HG03064 (cell line): ENCODE results near the gene TRIM31.
"Not testable (repeated sequence)": the region's sequence is repeated elsewhere in the genome, so short reads cannot be mapped to it uniquely, and the experiment has no call there.

Experiments
- ATAC-seq: cut with Tn5 transposase; IDR thresholded peaks from one replicate; pipeline ENCODE4 v1.9.1; 2021; ENCODE audit warnings: low read depth; ENCODE audit not compliant: unreplicated experiment

TRIM31 gene

DNA sequence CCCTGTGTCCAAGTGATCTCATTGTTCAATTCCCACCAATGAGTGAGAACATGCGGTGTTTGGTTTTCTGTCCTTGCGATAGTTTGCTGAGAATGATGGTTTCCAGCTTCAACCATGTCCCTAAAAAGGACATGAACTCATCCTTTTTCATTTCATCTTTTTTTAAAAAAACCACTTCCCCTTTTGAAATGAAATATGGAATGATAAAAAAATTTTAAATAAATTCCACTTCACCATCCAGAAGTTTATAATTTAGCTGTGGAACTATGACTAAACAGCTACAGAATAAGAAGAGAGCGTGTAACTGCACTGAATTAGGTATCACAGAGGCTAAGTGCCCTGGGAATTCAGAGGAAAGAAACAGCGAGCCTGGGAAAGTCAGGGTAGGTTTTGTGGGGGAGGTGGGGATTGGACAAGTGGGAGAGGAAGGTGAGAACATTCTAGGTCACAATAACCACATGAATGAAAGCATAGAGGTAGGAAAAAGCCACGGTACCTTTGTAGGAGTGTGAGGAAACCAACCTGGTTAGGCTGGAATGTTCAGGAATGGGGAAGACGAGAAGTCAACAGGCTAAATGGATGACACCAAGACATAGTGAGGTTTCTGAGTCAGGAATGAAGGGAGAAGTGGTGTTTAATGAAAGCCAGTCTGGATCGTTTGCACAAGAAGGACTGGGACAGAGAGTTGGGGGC is 37.1 kb upstream of the TRIM31 start:
- ATAC-seq: no peak

DNA sequence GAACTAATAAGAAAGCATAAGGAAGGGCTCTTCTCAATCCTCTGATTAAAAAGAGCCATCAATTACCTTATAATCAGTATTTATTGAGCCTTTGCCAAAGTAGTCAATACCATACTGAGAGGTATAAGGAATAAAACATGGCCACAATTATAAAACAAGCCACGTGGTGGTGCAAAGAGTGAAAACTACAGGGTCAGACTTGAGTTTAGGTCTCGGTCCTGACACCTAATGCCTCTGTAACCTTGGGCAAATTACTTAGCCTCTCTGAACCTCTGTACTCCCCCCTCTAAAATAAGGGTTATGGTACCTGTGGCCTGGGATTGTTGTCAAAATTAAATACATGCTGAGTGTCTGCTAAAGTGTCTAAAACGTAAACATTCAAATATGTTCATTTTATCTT is 36.3 kb upstream of the TRIM31 start:
- no peak for ATAC-seq

DNA sequence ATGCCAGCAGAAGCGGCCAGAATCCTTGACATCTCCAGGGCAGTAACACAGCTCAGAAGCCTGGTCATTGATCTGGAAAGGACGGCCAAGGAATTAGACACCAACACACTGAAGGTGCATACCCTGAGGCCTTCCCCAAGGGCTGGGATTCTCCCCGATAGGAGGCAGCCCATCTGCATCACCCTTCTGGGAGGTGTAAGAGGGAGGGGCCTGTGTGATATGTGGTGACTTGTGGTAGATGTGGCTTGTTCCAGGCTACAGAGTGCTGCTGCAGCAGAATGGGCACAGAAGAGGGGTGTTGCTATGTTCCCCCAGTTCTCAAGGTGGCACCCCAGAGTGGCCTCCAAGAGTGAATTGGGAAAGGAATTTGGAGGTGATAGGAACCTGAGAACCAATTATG is 34.2 kb upstream of the TRIM31 start:
- no peak for ATAC-seq

DNA sequence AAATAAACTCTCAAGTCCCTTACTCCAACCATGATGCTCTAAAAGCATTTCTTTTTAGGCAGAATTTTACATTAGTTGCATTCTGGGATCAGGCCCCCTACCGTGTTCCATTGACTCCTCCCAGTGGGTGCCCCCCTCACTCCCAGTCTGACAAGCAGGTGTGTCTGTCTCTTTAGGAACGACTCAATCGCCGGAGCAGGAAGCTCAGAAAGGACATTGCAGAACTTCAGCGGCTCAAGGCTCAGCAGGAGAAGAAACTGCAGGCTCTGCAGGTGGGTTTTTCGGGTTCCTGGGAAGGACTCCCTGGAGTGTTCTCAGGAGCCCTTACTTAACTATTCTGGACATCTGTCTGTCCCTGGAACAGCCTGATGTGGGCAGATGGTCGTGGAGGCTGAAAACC is 32.9 kb upstream of the TRIM31 start:
- ATAC-seq: no peak

DNA sequence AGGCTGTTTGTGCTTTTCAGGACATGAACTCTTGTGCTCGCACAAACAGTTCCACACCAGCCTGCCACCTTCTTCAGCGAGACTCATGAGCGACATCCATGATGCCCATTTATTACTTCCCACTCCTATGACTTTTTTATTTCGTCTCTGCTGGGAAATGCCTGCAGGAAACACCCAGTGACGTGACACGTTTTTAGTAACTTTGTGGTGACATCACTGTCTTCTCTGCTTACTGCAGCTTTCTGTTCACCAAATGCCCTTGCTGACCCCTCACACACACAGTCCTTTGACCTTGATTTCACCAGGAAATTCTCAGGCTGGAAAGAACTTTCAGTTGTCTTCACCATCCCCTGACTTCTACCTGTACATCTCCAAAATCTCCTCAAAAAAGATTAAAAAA is 31.9 kb upstream of the TRIM31 start:
- ATAC-seq: no peak

DNA sequence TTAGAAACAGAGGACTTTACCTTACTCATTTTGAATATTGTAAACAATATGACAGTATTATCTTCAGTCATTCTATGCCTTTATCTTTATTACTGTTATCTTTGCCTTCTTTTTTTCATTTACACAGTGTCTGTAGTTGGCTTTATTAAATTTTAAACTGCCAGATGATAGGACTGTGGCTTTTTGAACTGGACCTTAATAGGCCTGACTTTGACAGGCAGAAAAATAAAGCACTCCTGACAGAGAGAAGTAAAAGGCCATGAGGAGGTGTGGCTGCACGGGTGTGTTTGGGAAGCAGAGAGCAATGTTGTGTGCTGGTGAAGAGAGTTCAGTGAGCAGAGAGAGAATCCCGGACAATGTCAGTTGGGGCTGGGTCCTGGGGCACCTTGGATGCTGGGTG is 30.9 kb upstream of the TRIM31 start:
- ATAC-seq: no peak

DNA sequence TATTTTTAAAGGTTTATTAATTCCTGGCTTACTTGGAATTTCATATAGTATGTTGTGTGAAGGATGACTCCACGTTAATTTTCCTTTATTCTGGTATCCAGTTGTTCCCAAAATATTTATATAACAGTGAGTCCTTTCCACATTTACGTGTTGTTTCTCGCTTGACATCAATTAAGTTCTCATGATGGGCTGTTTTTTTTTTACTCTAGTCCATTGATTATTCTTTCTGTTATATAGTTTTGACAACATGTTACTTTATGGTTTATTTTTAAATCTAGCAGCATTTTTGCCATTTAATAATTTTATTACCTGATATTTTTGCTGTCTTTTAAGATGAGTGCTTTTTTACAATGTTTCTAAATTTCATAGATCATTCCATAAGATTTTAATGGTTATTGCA is 29.8 kb upstream of the TRIM31 start:
- no peak for ATAC-seq

DNA sequence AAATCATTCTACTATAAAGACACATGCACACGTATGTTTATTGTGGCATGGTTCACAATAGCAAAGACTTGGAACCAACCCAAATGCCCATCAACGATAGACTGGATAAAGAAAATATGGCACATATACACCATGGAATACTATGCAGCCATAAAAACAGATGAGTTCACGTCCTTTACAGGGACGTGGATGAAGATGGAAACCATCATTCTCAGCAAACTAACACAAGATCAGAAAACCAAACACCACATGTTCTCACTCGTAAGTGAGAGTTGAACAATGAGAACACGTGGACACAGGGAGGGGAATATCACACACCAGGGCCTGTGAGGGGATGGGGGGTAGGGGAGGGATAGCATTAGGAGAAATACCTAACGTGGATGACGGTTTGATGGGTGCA is 27.4 kb upstream of the TRIM31 start:
- not testable (repeated sequence) for ATAC-seq

DNA sequence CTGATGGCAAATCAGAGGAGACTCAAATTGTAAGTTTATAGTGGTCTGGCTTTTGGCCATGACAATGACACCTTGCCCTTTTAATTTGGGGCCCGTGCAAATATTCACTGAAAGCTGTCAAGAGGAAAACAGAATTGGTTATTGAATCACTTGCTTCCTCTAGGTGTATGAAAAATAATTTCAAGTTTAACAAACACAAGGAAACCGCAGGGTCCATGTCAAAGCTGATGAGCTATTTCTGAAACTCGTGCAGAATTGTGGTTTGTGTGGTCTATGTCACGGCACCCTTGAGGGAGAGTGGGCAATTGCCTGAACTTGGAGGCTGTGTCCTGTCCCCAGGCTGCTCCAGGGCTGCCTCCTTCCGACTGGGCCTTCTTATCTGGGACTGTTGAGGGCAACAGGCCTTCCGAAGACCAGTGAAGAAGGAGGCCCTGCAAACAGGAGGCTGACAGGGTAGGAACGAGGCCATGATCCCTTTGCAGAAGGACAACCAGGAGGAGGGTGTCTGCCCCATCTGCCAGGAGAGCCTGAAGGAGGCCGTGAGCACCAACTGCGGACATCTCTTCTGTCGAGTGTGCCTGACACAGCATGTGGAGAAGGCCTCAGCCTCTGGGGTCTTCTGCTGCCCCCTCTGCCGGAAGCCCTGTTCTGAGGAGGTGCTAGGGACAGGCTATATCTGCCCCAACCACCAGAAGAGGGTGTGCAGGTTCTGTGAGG is 23.8 kb upstream of the TRIM31 start:
- no peak for ATAC-seq

DNA sequence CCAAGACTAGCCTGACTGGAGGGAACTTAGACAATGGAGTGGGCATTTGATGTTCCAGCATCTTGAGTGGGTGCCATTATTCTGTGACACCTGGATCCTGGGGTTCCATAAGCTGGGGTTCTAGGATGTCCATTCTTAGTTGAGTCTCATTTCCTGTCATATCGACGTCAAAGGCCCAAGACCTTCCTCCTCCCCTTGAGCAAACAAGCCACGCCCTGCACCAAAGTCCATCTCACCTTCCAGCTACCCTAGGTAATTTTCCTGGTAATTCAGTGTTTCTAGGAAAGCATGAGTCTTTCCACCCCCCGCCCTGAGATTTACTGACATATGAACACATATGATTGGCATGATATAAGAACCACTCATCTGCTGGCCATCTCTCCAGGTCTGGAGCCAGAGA is 22.9 kb upstream of the TRIM31 start, which contains the start of gene TRIM40:
Gene TRIM40 (plus strand): TSS at position 384 of the 400 bp plus-strand sequence. CDS start 897 bp downstream, outside the sequence.
- ATAC-seq: no peak

DNA sequence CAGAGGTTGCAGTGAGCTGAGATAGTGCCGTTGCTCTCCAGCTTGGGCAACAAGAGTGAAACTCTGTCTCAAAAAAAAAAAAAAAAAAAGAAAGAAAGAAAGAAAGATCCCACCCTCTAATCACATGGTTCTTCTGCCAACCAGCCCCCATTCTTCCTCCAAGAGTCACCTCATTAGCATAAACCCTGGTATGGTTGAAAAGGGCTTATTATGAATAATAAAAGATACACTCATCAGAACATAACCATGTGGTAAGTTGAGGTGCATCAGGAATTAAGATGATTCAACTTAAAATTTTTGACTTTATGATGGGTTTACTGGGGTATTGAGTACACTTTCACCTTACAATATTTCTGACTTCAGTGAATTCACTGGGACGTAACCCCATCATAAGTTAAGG is 22.3 kb upstream of the TRIM31 start:
- ATAC-seq: no peak

DNA sequence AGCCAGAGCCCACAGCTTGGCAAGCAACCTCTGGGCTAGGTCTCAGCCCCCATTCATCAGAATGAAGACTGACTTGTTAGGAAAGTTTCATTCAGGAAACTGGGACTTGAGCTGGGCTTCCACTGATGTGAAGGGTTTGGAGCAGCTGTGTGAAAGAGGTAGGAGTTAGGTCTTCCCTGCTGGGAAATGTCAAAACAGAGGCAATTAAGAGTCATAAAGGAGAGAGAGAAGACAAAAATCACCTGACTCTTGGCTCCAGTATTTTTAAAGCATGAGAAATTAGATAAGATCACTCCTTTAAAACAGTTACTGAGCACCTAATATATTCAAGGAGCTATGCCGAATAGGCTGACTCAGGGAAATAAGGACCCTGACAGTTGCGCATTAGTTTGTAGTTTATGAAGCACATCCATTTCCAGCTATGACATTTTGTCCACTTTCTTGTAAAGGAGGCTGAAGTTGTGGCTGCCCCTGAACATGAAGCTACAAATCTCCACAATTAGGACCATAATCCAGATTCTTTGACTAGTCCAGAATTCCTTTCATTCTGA is 19.1 kb upstream of the TRIM31 start:
- ATAC-seq: no peak

DNA sequence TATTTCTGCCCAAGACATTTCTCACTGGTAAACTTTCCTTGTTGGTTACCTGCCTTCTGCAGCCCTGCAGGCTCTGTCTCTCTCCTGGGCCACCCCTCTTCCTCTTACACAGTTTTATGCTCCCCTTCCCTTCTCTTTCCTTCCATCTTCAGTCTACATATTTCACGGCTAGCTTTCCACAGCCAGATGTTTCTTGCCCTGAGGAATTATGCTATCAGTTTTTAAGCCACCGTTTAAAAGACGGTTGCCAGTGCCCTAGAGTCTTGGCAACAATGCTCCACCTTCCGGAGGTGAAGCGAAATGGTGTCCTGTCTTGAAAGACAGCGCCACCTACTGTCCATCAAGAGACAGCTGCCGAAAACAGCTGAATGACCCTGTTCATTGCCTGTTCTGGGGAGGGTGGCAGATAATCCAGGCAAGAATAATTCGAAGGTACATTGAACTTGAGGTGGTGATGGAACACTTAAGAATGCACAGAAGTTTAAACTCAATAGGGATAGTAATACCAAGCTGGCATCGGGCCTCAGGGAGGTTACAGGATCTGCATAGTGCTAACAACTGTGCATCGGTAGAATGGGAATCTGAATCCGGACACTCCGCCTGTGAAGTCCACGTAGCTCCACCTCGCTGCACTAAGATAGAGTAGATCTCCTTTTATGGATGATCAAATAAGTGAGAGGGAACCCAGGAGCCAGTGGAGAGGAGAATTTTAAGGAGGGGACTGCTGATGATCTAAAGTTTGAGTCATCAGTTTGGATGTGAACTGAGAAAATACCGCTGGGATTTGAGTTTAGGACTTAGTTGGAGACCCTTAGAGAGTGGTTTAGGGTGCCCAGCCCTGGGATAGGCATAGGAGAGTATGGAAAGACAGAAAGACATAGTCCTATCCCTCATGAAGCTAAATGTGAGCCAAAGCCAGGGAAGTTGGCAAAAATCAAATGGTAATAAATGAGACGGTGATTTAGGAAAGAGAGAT is 18.3 kb upstream of the TRIM31 start:
- ATAC-seq: no peak

DNA sequence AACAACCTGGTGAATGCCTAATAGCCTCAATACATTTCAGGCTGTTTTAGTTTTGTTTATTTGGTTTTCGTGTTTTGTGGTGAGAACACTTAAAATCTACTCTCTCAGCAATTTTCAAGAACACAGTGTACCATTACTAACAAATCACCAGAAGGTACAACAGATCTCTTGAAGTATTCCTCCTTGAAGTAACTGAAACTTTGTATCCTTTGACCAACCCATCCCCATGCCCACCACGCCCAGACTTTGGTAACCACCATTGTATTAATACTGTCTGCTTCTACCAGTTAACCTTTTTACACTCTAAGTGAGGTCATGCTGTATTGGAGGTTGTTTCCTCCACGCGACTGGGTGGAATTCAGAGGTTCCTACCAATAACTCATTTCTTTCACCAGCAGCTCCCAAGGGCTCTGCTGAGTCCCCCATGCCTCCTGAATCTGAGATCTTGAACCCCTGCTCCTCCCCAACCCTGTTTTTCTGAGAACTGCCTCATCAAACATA is 17.3 kb upstream of the TRIM31 start:
- no peak for ATAC-seq

DNA sequence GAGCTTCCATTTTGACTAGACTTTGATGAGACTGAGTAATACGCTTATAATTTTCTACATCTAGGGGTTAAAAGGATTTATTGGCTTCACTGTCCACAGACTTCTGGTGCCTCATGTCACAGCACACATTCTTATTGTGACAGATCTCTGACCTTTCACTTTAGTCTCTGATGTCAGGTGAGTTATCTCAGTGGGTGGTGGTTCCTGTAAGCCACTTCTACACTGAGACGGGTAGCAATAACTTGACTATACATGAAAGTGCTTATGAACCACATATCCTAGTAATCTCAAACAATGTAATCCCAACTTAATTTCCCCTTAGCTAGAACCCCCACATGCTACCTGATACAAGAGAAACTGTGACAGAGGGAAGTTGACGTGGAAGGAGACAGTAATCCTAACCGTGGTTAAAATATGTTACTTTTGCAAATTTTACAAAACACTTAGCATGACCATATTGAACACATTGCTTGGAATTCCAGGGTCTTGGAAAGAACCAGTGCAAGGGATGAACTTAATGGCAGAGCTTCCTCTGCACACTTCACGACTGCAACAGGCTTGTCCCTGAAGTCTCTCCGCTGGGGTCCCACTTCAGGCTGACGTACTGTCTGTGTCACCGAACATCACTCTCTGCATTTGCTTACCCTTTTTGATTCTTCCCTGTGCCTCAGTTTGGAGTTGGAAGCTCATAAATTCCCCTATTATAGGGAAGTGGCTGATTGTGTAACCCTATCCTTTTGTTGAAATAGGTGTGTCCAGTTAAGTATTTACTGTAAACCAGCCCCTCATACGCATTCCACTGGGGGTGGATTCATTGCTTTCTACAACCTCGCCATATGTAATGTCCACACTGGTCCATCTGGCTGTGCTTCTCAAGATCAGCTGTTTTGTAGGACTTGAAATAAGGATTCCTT is 16.6 kb upstream of the TRIM31 start:
- no peak for ATAC-seq

DNA sequence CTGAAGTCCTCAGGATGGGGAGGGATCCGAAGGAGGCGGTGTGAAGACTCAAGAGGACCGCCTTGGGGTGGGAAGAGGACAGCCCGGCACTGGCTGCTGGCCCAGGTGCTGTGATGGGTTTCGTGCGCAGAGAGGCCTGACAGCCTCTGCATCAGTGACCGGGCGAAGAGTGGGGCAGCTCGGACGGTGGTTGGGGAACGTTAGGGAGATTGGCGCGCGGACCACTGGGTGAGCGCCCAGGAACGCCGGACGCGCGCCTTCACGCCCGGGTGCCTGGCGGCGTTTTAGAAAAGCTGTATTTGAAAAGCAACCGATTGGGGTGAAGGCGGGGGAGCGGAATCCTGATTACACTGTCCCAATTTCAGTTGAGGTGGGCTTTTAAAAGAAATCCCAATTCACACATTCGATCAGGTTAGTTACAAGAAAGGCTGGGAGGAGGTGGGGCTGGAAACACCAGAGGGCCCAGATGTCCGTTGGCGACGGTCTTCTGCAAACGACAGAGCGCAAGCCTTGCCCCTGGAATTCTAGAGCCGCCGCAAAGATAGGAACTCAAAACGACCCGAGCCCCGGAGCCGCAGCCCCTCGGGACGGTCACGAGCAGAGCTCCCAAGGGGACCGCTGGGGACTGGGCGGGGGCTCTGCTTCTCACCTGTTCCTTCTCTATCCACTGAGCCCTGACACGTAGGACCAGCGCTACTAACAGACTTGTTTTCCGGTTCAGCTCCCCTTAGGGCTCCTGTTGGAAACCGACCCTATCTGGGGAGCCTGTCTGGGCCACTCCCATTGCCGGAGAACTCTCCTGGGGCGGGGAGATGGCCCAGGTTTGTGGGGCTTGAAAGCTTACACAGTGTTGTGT is 14.6 kb upstream of the TRIM31 start:
- ATAC-seq: no peak

DNA sequence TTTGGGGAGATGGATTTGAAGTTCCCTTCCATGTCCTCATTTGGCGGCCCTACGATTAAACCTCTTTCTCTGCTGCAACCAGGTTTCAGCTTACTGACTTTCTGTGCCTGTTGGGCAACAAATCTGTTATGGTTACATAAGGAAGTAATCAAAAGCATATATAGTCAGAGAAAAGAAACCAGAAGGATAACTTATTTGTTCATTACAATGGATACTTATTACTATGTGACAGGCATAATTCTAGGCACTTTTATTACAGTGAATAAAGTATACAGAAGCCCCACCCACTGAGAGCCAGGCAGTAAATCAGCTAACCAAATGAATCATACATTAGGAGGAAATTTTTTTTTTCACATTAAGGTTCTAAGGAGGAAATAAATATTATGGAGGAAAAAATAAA is 9.6 kb upstream of the TRIM31 start:
- no peak for ATAC-seq

DNA sequence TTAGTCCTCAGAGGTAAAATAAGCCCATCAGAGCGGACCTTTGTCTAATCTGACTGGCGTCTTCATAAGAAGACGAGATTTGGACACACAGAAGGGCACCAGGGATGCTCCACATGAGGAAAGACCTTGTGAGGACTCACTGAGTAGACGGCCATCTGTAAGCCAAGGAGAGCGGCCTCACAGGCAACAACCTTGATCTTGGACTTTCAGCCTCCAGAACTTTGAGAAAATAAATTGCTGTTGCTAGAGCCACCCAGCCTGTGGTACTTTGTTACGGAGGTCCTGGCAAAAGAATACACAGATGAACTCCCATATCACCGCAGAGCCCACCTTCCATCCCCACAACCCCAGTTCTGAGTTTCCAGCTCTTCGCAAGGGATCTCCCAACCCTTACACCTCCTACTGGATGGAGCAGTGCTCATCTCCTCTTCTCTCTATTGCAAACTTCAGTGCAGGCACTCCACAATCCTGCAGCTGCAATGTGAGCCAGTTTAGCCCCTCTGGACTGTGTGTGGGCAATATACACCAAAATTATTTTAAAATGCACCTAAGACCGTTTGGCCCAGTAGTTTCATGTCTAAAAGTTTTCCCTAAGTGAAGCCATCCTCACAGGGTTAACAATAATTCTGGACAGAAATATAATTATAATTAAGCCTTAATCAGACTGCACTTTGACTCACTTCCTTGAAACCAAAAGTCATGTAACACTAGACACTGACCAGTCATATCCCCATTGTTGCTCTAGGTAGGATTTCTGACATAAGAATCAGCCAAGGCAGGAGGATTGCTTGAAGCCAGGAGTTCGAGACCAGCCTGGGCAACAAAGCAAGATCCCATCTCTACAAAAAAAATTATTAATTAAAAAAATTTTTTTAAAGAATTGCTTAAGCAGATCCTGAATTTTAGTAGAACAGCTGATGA is 8.8 kb upstream of the TRIM31 start:
- no peak for ATAC-seq
